ENCODE measurements around the gene ZNF614.

DNA sequence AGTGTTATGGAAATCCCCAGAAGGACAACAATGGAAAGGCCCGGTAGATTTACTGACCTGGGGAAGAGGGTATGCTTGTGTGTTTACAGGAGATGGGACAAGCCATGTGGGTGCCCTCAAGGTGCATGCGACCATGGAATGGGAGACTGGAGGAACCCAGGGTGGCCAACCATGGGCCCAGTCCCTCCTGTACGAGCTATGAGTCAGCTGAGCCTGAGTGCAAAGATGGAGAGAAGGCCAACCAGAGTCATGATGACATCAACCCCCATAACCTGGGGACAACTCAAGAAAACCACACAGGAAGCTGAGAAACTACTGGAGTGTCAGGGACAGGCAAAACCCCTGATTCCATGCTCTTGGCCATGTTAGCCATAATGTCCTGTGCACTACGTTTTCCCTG lies 49.3 kb downstream of the ZNF614 start:
- TF ChIP-seq POLR2A (IDR thresholded peaks at IDR 0.05) (no peak), CTCF (IDR thresholded peaks at IDR 0.05) (no peak), EP300 (IDR thresholded peaks at IDR 0.05) (no peak)

All from tibial nerve (tissue), 4 donors.